WI38 (cell line): ENCODE data around the gene RXRA.

Source experiments
- H3K4me3 ChIP-seq: 2 replicates; pipeline ENCODE4 v1.5.1; 2011; ENCODE audit warnings: low read depth, mild to moderate bottlenecking, control low read depth, low read length
- CTCF ChIP-seq: IDR thresholded peaks from 2 replicates; pipeline ENCODE4 v1.5.1; 2012; ENCODE audit warnings: low read depth, mild to moderate bottlenecking, control low read depth, low read length

RXRA gene

GRCh38 chr9:134318481-134318891 lies 7.8 kb upstream of the RXRA start:
- no peak for TF ChIP-seq CTCF
- no peak overlapping the region for H3K4me3 ChIP-seq

- TF ChIP-seq CTCF: no peak
These were observed 7.3 kb upstream of the RXRA start for GRCh38 chr9:134318941-134319305.

GRCh38 chr9:134319306-134320125 lies 6.7 kb upstream of the RXRA start:
- TF ChIP-seq CTCF: no peak
- no peak overlapping the region for H3K4me3 ChIP-seq

More at GRCh38 chr9:134318941-134319305, 7.3 kb upstream of the RXRA start:
- H3K4me3 ChIP-seq: no peak overlapping the region

- H3K4me3 ChIP-seq: no peak overlapping the region
- TF ChIP-seq CTCF: no peak
These were observed 6.0 kb upstream of the RXRA start for GRCh38 chr9:134320126-134320867.

- no peak overlapping the region for H3K4me3 ChIP-seq
- no peak for TF ChIP-seq CTCF
These were observed 5.3 kb upstream of the RXRA start for GRCh38 chr9:134320868-134321471.

DNA sequence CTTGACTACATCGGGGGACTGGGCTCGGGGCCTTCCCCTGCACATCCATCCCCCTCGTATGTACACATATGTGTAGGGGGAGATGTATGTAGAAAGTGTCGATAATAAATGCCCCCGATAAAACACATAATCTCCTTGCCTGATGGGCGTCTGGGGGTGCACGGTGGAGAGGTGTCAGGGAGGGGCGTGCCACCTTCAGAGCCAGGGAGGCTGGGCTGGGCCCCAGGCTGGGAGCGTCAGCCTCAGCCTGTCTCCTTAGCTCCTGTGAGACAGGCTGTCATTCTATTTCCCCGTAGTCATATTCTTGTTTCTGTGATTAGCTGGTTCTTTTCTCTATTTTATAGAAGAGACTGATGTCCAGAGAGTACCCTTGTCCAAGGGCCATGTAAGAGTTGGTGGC lies 4.7 kb upstream of the RXRA start:
- TF ChIP-seq CTCF: no peak
- no peak overlapping the region for H3K4me3 ChIP-seq
